ENCODE measurements around the gene DTX3.
A peak's percentile ranks its signal among the peaks of the same experiment; 100 is the strongest.

The DTX3 gene

GRCh38 chr12:57626921-57627445 lies 22.4 kb downstream of the DTX3 start:
- H3K27ac ChIP-seq (ENCODE audit: low read depth, low read length): no peak overlapping the region
- H2AFZ ChIP-seq (ENCODE audit: low read length, unreplicated experiment): no peak overlapping the region
- no peaks in the 10 kb centered on the region for H3K36me3 ChIP-seq (ENCODE audit: insufficient read depth, low read length)
- H3K4me3 ChIP-seq (ENCODE audit: low read depth, low read length): no peak overlapping the region
- H3K27me3 ChIP-seq (ENCODE audit: insufficient read depth, low read length): no peaks in the 10 kb centered on the region
- no peaks in the 10 kb centered on the region for H3K79me2 ChIP-seq (ENCODE audit: control insufficient read depth, insufficient read depth, low read length, unreplicated experiment)
- H3K4me1 ChIP-seq (ENCODE audit: control insufficient read depth, insufficient read depth, low read length, unreplicated experiment): no peaks in the 10 kb centered on the region

GRCh38 chr12:57627501-57628279 lies 23.1 kb downstream of the DTX3 start:
- H3K27me3 ChIP-seq (ENCODE audit: insufficient read depth, low read length): no peaks in the 10 kb centered on the region

GRCh38 chr12:57628280-57629191 lies 23.9 kb downstream of the DTX3 start:
- Histone ChIP-seq H3K4me3 (ENCODE audit: low read depth, low read length) (no peak overlapping the region), H3K79me2 (ENCODE audit: control insufficient read depth, insufficient read depth, low read length, unreplicated experiment) (no peaks in the 10 kb centered on the region), H3K36me3 (ENCODE audit: insufficient read depth, low read length) (no peaks in the 10 kb centered on the region), H2AFZ (ENCODE audit: low read length, unreplicated experiment) (no peak overlapping the region), H3K27ac (ENCODE audit: low read depth, low read length) (no peak overlapping the region), H3K4me1 (ENCODE audit: control insufficient read depth, insufficient read depth, low read length, unreplicated experiment) (peaks cover 3% of the 10 kb centered on the region), H3K27me3 (ENCODE audit: insufficient read depth, low read length) (no peaks in the 10 kb centered on the region)

More at GRCh38 chr12:57627501-57628279, 23.1 kb downstream of the DTX3 start:
- H3K4me1 ChIP-seq (ENCODE audit: control insufficient read depth, insufficient read depth, low read length, unreplicated experiment): no peaks in the 10 kb centered on the region
- H3K79me2 ChIP-seq (ENCODE audit: control insufficient read depth, insufficient read depth, low read length, unreplicated experiment): no peaks in the 10 kb centered on the region
- H3K4me3 ChIP-seq (ENCODE audit: low read depth, low read length): no peak overlapping the region
- no peak overlapping the region for H3K27ac ChIP-seq (ENCODE audit: low read depth, low read length)
- H3K36me3 ChIP-seq (ENCODE audit: insufficient read depth, low read length): no peaks in the 10 kb centered on the region
- no peak overlapping the region for H2AFZ ChIP-seq (ENCODE audit: low read length, unreplicated experiment)

- no peaks in the 10 kb centered on the region for H3K79me2 ChIP-seq (ENCODE audit: control insufficient read depth, insufficient read depth, low read length, unreplicated experiment)
- H3K27me3 ChIP-seq (ENCODE audit: insufficient read depth, low read length): 0 out of 2 replicates have a peak, but pooled peaks cover 3% of the 10 kb centered on the region
- no peak overlapping the region for H3K27ac ChIP-seq (ENCODE audit: low read depth, low read length)
- H2AFZ ChIP-seq (ENCODE audit: low read length, unreplicated experiment): no peak overlapping the region
- no peaks in the 10 kb centered on the region for H3K36me3 ChIP-seq (ENCODE audit: insufficient read depth, low read length)
- peaks cover 4% of the 10 kb centered on the region for H3K4me1 ChIP-seq (ENCODE audit: control insufficient read depth, insufficient read depth, low read length, unreplicated experiment)
- no peak overlapping the region for H3K4me3 ChIP-seq (ENCODE audit: low read depth, low read length)
Measured at GRCh38 chr12:57629897-57630471, 25.4 kb downstream of the DTX3 start.

GRCh38 chr12:57630891-57631433 lies 26.3 kb downstream of the DTX3 start:
- H3K27ac ChIP-seq (ENCODE audit: low read depth, low read length): no peak overlapping the region
- peaks cover 4% of the 10 kb centered on the region for H3K4me1 ChIP-seq (ENCODE audit: control insufficient read depth, insufficient read depth, low read length, unreplicated experiment)
- H3K79me2 ChIP-seq (ENCODE audit: control insufficient read depth, insufficient read depth, low read length, unreplicated experiment): no peaks in the 10 kb centered on the region
- no peaks in the 10 kb centered on the region for H3K36me3 ChIP-seq (ENCODE audit: insufficient read depth, low read length)
- no peak overlapping the region for H3K4me3 ChIP-seq (ENCODE audit: low read depth, low read length)
- no peak overlapping the region for H2AFZ ChIP-seq (ENCODE audit: low read length, unreplicated experiment)
- 0 out of 2 replicates have a peak, but pooled peaks cover 3% of the 10 kb centered on the region for H3K27me3 ChIP-seq (ENCODE audit: insufficient read depth, low read length)

- Histone ChIP-seq H3K27ac (ENCODE audit: low read depth, low read length) (no peak overlapping the region), H2AFZ (ENCODE audit: low read length, unreplicated experiment) (no peak overlapping the region)
Measured at GRCh38 chr12:57631566-57632072, 27.0 kb downstream of the DTX3 start.

GRCh38 chr12:57632073-57632957 lies 27.7 kb downstream of the DTX3 start:
- 0 out of 2 replicates have a peak, but pooled peaks cover 3% of the 10 kb centered on the region for H3K27me3 ChIP-seq (ENCODE audit: insufficient read depth, low read length)

More at GRCh38 chr12:57631566-57632072, 27.0 kb downstream of the DTX3 start:
- H3K36me3 ChIP-seq (ENCODE audit: insufficient read depth, low read length): no peaks in the 10 kb centered on the region
- H3K79me2 ChIP-seq (ENCODE audit: control insufficient read depth, insufficient read depth, low read length, unreplicated experiment): no peaks in the 10 kb centered on the region
- H3K27me3 ChIP-seq (ENCODE audit: insufficient read depth, low read length): 0 out of 2 replicates have a peak, but pooled peaks cover 3% of the 10 kb centered on the region
- H3K4me3 ChIP-seq (ENCODE audit: low read depth, low read length): peak overlapping the region; percentile 92
- H3K4me1 ChIP-seq (ENCODE audit: control insufficient read depth, insufficient read depth, low read length, unreplicated experiment): peaks cover 4% of the 10 kb centered on the region

GRCh38 chr12:57632958-57633840 lies 28.6 kb downstream of the DTX3 start, which contains the start of gene B4GALNT1:
B4GALNT1 (minus strand) TSS chr12:57633201; CDS start chr12:57632132, 1,069 bp downstream.
- Histone ChIP-seq H3K36me3 (ENCODE audit: insufficient read depth, low read length) (no peaks in the 10 kb centered on the region), H3K4me1 (ENCODE audit: control insufficient read depth, insufficient read depth, low read length, unreplicated experiment) (peaks cover 4% of the 10 kb centered on the region), H3K4me3 (ENCODE audit: low read depth, low read length) (peak within 1 kb of the TSS; percentile 92), H3K27ac (ENCODE audit: low read depth, low read length) (no peak within 1 kb of the TSS), H3K27me3 (ENCODE audit: insufficient read depth, low read length) (0 out of 2 replicates have a peak, but pooled peaks cover 3% of the 10 kb centered on the region), H2AFZ (ENCODE audit: low read length, unreplicated experiment) (peak within 1 kb of the TSS; percentile 92), H3K79me2 (ENCODE audit: control insufficient read depth, insufficient read depth, low read length, unreplicated experiment) (no peaks in the 10 kb centered on the region)

More at GRCh38 chr12:57632073-57632957, 27.7 kb downstream of the DTX3 start:
- H3K4me3 ChIP-seq (ENCODE audit: low read depth, low read length): peak overlapping the region; percentile 92
- no peaks in the 10 kb centered on the region for H3K79me2 ChIP-seq (ENCODE audit: control insufficient read depth, insufficient read depth, low read length, unreplicated experiment)
- no peaks in the 10 kb centered on the region for H3K36me3 ChIP-seq (ENCODE audit: insufficient read depth, low read length)
- no peak overlapping the region for H3K27ac ChIP-seq (ENCODE audit: low read depth, low read length)
- H3K4me1 ChIP-seq (ENCODE audit: control insufficient read depth, insufficient read depth, low read length, unreplicated experiment): peaks cover 4% of the 10 kb centered on the region
- peak overlapping the region; percentile 92 for H2AFZ ChIP-seq (ENCODE audit: low read length, unreplicated experiment)
